Measurements from ENCODE around the gene GALNT7. TPM values are rescaled to one million over a fixed set of nuclear protein-coding genes. Genes with fewer than 3 reads are reported as not detected.

Gene GALNT7
- total RNA-seq, 1 donor, result 19.6 TPM

GRCh38 chr4:173261052-173261451 is 92.4 kb downstream of the GALNT7 start:
- TF ChIP-seq CTCF (IDR thresholded peaks at IDR 0.05; ENCODE audit: insufficient read depth, low read length), result no peak
- H3K4me3 ChIP-seq (ENCODE audit: low read depth, low read length), result no peak overlapping the region
- DNase-seq (ENCODE audit: low read depth), result no peak

- TF ChIP-seq CTCF (IDR thresholded peaks at IDR 0.05; ENCODE audit: insufficient read depth, low read length), result no peak
- H3K4me3 ChIP-seq (ENCODE audit: low read depth, low read length), result no peak overlapping the region
- DNase-seq (ENCODE audit: low read depth), result no peak
Observed at GRCh38 chr4:173262375-173262774, 93.8 kb downstream of the GALNT7 start.

- no peak for DNase-seq (ENCODE audit: low read depth)
- H3K4me3 ChIP-seq (ENCODE audit: low read depth, low read length), result no peak overlapping the region
- no peak for TF ChIP-seq CTCF (IDR thresholded peaks at IDR 0.05; ENCODE audit: insufficient read depth, low read length)
Observed at GRCh38 chr4:173264245-173264644, 95.6 kb downstream of the GALNT7 start.

- TF ChIP-seq CTCF (IDR thresholded peaks at IDR 0.05; ENCODE audit: insufficient read depth, low read length), result no peak
- peak; percentile 82 for DNase-seq (ENCODE audit: low read depth)
- H3K4me3 ChIP-seq (ENCODE audit: low read depth, low read length), result no peak overlapping the region
Observed at GRCh38 chr4:173264684-173265185, 96.1 kb downstream of the GALNT7 start.

- no peak for DNase-seq (ENCODE audit: low read depth)
- TF ChIP-seq CTCF (IDR thresholded peaks at IDR 0.05; ENCODE audit: insufficient read depth, low read length), result no peak
- H3K4me3 ChIP-seq (ENCODE audit: low read depth, low read length), result no peak overlapping the region
Observed at GRCh38 chr4:173265751-173266150, 97.1 kb downstream of the GALNT7 start.

GRCh38 chr4:173267711-173268110 is 99.1 kb downstream of the GALNT7 start:
- no peak for DNase-seq (ENCODE audit: low read depth)
- no peak for TF ChIP-seq CTCF (IDR thresholded peaks at IDR 0.05; ENCODE audit: insufficient read depth, low read length)
- no peak overlapping the region for H3K4me3 ChIP-seq (ENCODE audit: low read depth, low read length)

- DNase-seq (ENCODE audit: low read depth), result no peak
- no peak overlapping the region for H3K4me3 ChIP-seq (ENCODE audit: low read depth, low read length)
- no peak for TF ChIP-seq CTCF (IDR thresholded peaks at IDR 0.05; ENCODE audit: insufficient read depth, low read length)
Observed at GRCh38 chr4:173269280-173269679, 100.7 kb downstream of the GALNT7 start.

Data from fibroblast of the aortic adventitia (primary cell).